Measurements from ENCODE around the gene MOGAT1.
"Not testable (repeated sequence)": the region's sequence is repeated elsewhere in the genome, so short reads cannot be mapped to it uniquely, and the experiment has no call there.

The MOGAT1 gene

GRCh38 chr2:222709191-222709891 lies 37.9 kb downstream of the MOGAT1 start:
- DNase-seq (ENCODE audit: low read depth): peak; percentile 99

GRCh38 chr2:222710736-222711135 lies 39.3 kb downstream of the MOGAT1 start:
- DNase-seq (ENCODE audit: low read depth): no peak

GRCh38 chr2:222711315-222711940 lies 40.0 kb downstream of the MOGAT1 start:
- no peak for DNase-seq (ENCODE audit: low read depth)

GRCh38 chr2:222713002-222713401 lies 41.5 kb downstream of the MOGAT1 start:
- DNase-seq (ENCODE audit: low read depth): peak; percentile 28

GRCh38 chr2:222714361-222715241 lies 43.1 kb downstream of the MOGAT1 start:
- no peak for DNase-seq (ENCODE audit: low read depth)

- no peak for DNase-seq (ENCODE audit: low read depth)
These were observed 44.3 kb downstream of the MOGAT1 start for GRCh38 chr2:222715742-222716141.

- not testable (repeated sequence) for DNase-seq (ENCODE audit: low read depth)
These were observed 48.3 kb downstream of the MOGAT1 start for GRCh38 chr2:222719787-222720186.

GRCh38 chr2:222721597-222721996 lies 50.1 kb downstream of the MOGAT1 start:
- DNase-seq (ENCODE audit: low read depth): not testable (repeated sequence)

- peak; percentile 83 for DNase-seq (ENCODE audit: low read depth)
These were observed 51.0 kb downstream of the MOGAT1 start for GRCh38 chr2:222722327-222722946.

- DNase-seq (ENCODE audit: low read depth): no peak
These were observed 52.8 kb downstream of the MOGAT1 start for GRCh38 chr2:222724208-222724607.

GRCh38 chr2:222728621-222729020 lies 57.2 kb downstream of the MOGAT1 start:
- no peak for DNase-seq (ENCODE audit: low read depth)

- DNase-seq (ENCODE audit: low read depth): no peak
These were observed 59.0 kb downstream of the MOGAT1 start for GRCh38 chr2:222730366-222730999.

GRCh38 chr2:222731201-222731621 lies 59.8 kb downstream of the MOGAT1 start:
- DNase-seq (ENCODE audit: low read depth): peak; percentile 26

GRCh38 chr2:222732489-222733178 lies 61.2 kb downstream of the MOGAT1 start:
- DNase-seq (ENCODE audit: low read depth): no peak

- no peak for DNase-seq (ENCODE audit: low read depth)
These were observed 62.0 kb downstream of the MOGAT1 start for GRCh38 chr2:222733470-222733845.

GRCh38 chr2:222733846-222734702 lies 62.6 kb downstream of the MOGAT1 start:
- DNase-seq (ENCODE audit: low read depth): no peak

GRCh38 chr2:222734703-222735014 lies 63.2 kb downstream of the MOGAT1 start:
- DNase-seq (ENCODE audit: low read depth): no peak

GRCh38 chr2:222736301-222736700 lies 64.8 kb downstream of the MOGAT1 start:
- DNase-seq (ENCODE audit: low read depth): peak; percentile 58

GRCh38 chr2:222736924-222737323 lies 65.5 kb downstream of the MOGAT1 start:
- no peak for DNase-seq (ENCODE audit: low read depth)

- no peak for DNase-seq (ENCODE audit: low read depth)
These were observed 66.9 kb downstream of the MOGAT1 start for GRCh38 chr2:222738312-222738711.

Measured in iris pigment epithelial cell (primary cell).